Natural killer cell (primary cell): ENCODE measurements around the gene JADE2. TPM values are rescaled to one million over a fixed set of nuclear protein-coding genes. Genes with fewer than 3 reads are reported as not detected.

Experiments
- ATAC-seq, 3 donors: fragments of 150-1000 bp in 2 of 3; fragments of 200-7000 bp in 1 of 3; cut with Tn5 transposase; 1 replicate in 1 of 3; 2 replicates in 2 of 3; pipeline ENCODE4 v1.10.0; 2021; ENCODE audit warnings: mild to moderate bottlenecking in 2 of 3, moderate library complexity in 2 of 3
- DNase-seq, 2 donors: peaks; one replicate each; pipeline versions ENCODE4 v3.0.0 to v3.0.0-alpha.2; 2013 to 2021; ENCODE audit warnings: mixed read lengths in 1 of 2
- H3K27ac ChIP-seq: one replicate; pipeline ENCODE4 v1.5.1; 2013; ENCODE audit warnings: mild to moderate bottlenecking, low read length
- H3K27me3 ChIP-seq: one replicate; pipeline ENCODE4 v1.6.1; 2013; ENCODE audit warnings: low read length; ENCODE audit not compliant: control insufficient read depth, insufficient read depth
- H3K36me3 ChIP-seq: one replicate; pipeline ENCODE4 v1.6.1; 2013; ENCODE audit warnings: low read length; ENCODE audit not compliant: control insufficient read depth, insufficient read depth
- H3K4me1 ChIP-seq: one replicate; pipeline ENCODE4 v1.6.1; 2013; ENCODE audit warnings: low read length; ENCODE audit not compliant: control insufficient read depth, insufficient read depth
- H3K4me3 ChIP-seq: one replicate; pipeline ENCODE4 v1.5.1; 2013; ENCODE audit warnings: low read length
- H3K9me3 ChIP-seq: one replicate; pipeline ENCODE4 v1.6.1; 2013; ENCODE audit warnings: low read length; ENCODE audit not compliant: control insufficient read depth, insufficient read depth
- H3K27ac Mint-ChIP-seq, 2 donors: one replicate each; pipeline ENCODE4 v1.8.0; 2022; ENCODE audit warnings: mild to moderate bottlenecking in 2 of 2, mixed read lengths in 2 of 2, moderate library complexity in 1 of 2
- H3K27me3 Mint-ChIP-seq, 2 donors: one replicate each; pipeline ENCODE4 v1.8.0; 2022; ENCODE audit warnings: low read depth in 2 of 2, mixed read lengths in 2 of 2
- H3K36me3 Mint-ChIP-seq: one replicate; pipeline ENCODE4 v1.8.0; 2022; ENCODE audit warnings: mixed read lengths
- H3K4me1 Mint-ChIP-seq, 2 donors: one replicate each; pipeline ENCODE4 v1.8.0; 2022; ENCODE audit warnings: mixed read lengths in 2 of 2
- H3K4me3 Mint-ChIP-seq: one replicate; pipeline ENCODE4 v1.8.0; 2022; ENCODE audit warnings: mild to moderate bottlenecking, moderate library complexity, mixed read lengths
- H3K9me3 Mint-ChIP-seq, 2 donors: one replicate each; pipeline ENCODE4 v1.8.0; 2022; ENCODE audit warnings: mixed read lengths in 2 of 2
- CTCF ChIP-seq: fragments of 200-600 bp; IDR thresholded peaks from one replicate; pipeline ENCODE4 v1.8.0; 2022; ENCODE audit warnings: antibody characterized with exemption
- WGBS: methylation state at CpG from one replicate; pipeline ENCODE4 v1.1.7; 2013; ENCODE audit warnings: missing lambda C conversion rate; ENCODE audit not compliant: insufficient coverage; 5-methylcytosine and 5-hydroxymethylcytosine counted together
- intact Hi-C: fragments of 100-400 bp; cut with micrococcal nuclease; formaldehyde crosslinking; loops from one replicate; pipeline ENCODE4 v1.14.2; 2022
- total RNA-seq, 4 donors: library from RNA; stranded (reverse); fragments of 120-200 nt in 1 of 4; gene quantifications; one replicate each; pipeline versions ENCODE4 v1.2.3 to v1.2.4, GENCODE V29; 2013 to 2022

JADE2 gene
- total RNA-seq, 3 donors from 2014 or later (not counting 1 experiment from before 2014, with no cell fraction given): 130 to 174 (median 173) TPM

- peaks cover 5% of the 10 kb centered on the region for H3K4me1 ChIP-seq
- no peaks in the 10 kb centered on the region for H3K9me3 ChIP-seq
- H3K4me3 Mint-ChIP-seq: no peak overlapping the region
- no peaks in the 10 kb centered on the region for H3K36me3 Mint-ChIP-seq
- H3K9me3 Mint-ChIP-seq: no peaks in the 10 kb centered on the region
- no peak for ATAC-seq
- H3K27me3 Mint-ChIP-seq: no peaks in the 10 kb centered on the region
- H3K4me1 Mint-ChIP-seq: peaks cover 14 to 33% of the 10 kb centered on the region in 2 donors
- no peak for DNase-seq
- intact Hi-C loops: no loop called here
- H3K27ac ChIP-seq: no peak overlapping the region
- no peak for TF ChIP-seq CTCF
- no peak overlapping the region for H3K4me3 ChIP-seq
- no peak overlapping the region for H3K27ac Mint-ChIP-seq
- over 99% methylated on average over 4 of the region's 4 CpGs for WGBS
- H3K36me3 ChIP-seq: peaks cover 97% of the 10 kb centered on the region
- no peaks in the 10 kb centered on the region for H3K27me3 ChIP-seq
Observed at GRCh38 chr5:134564396-134564795, 38.9 kb downstream of the JADE2 start.

- Mint-ChIP-seq H3K4me1 (peaks cover 21 to 33% of the 10 kb centered on the region in 2 donors), H3K36me3 (no peaks in the 10 kb centered on the region), H3K27ac (peak overlapping the region in 1 of 2 donors; percentile 23), H3K9me3 (no peaks in the 10 kb centered on the region), H3K27me3 (no peaks in the 10 kb centered on the region), H3K4me3 (no peak overlapping the region)
- TF ChIP-seq CTCF: no peak
- DNase-seq: no peak
- Histone ChIP-seq H3K4me1 (no peaks in the 10 kb centered on the region), H3K36me3 (peaks cover 95% of the 10 kb centered on the region), H3K27ac (no peak overlapping the region), H3K27me3 (no peaks in the 10 kb centered on the region), H3K4me3 (no peak overlapping the region), H3K9me3 (no peaks in the 10 kb centered on the region)
- no peak for ATAC-seq
- 97% methylated on average over 28 of the region's 28 CpGs for WGBS
- intact Hi-C loops: no loop called here
Observed at GRCh38 chr5:134565791-134566740, 40.6 kb downstream of the JADE2 start.

GRCh38 chr5:134566741-134567221, 41.3 kb downstream of the JADE2 start:
- TF ChIP-seq CTCF: no peak
- H3K4me1 ChIP-seq: no peaks in the 10 kb centered on the region
- H3K27me3 ChIP-seq: no peaks in the 10 kb centered on the region
- WGBS: 97% methylated on average over 13 of the region's 13 CpGs
- H3K4me1 Mint-ChIP-seq: peaks cover 21 to 33% of the 10 kb centered on the region in 2 donors
- H3K9me3 Mint-ChIP-seq: no peaks in the 10 kb centered on the region
- ATAC-seq: no peak
- intact Hi-C loops: no loop called here
- no peak overlapping the region for H3K4me3 ChIP-seq
- H3K9me3 ChIP-seq: no peaks in the 10 kb centered on the region
- H3K27ac Mint-ChIP-seq: peak overlapping the region; percentile 23 to 61
- H3K4me3 Mint-ChIP-seq: no peak overlapping the region
- no peak for DNase-seq
- no peak overlapping the region for H3K27ac ChIP-seq
- H3K36me3 ChIP-seq: peaks cover 93% of the 10 kb centered on the region
- no peaks in the 10 kb centered on the region for H3K27me3 Mint-ChIP-seq
- H3K36me3 Mint-ChIP-seq: no peaks in the 10 kb centered on the region
